ENCODE measurements around the gene WDR90. TPM values are rescaled to one million over a fixed set of nuclear protein-coding genes. Genes with fewer than 3 reads are reported as not detected.
"Not testable (repeated sequence)": the region's sequence is repeated elsewhere in the genome, so short reads cannot be mapped to it uniquely, and the experiment has no call there.

Gene WDR90
- total RNA-seq, 1 donor from 2014 or later: 9.3 TPM

- Histone ChIP-seq H3K27me3 (peaks cover 85% of the 10 kb centered on the region), H4K20me1 (ENCODE audit: low read depth) (peaks cover 24% of the 10 kb centered on the region), H3K4me3 (no peak overlapping the region), H3K9me3 (ENCODE audit: low read depth) (no peaks in the 10 kb centered on the region), H3K27ac (no peak overlapping the region), H3K4me1 (peaks cover 14% of the 10 kb centered on the region), H3F3A (ENCODE audit: low read depth) (peaks cover 37% of the 10 kb centered on the region), H3K36me3 (no peaks in the 10 kb centered on the region), H3K79me2 (ENCODE audit: low read depth) (no peaks in the 10 kb centered on the region), H3K9ac (no peak overlapping the region), H3K4me2 (no peak overlapping the region), H2AFZ (replicated peaks) (no peak overlapping the region)
- TF ChIP-seq CTCF (IDR thresholded peaks at IDR 0.05): no peak
- TF ChIP-seq EZH2phosphoT487 (IDR thresholded peaks at IDR 0.05): no peak
- no peak for TF ChIP-seq EZH2 (IDR thresholded peaks at IDR 0.05)
- Mint-ChIP-seq H3K4me1 (peaks cover 41% of the 10 kb centered on the region), H3K27ac (peak overlapping the region; percentile 87), H3K27me3 (ENCODE audit: insufficient read depth, low read depth) (peaks cover 27% of the 10 kb centered on the region), H3K4me3 (peak overlapping the region; percentile 57), H3K9me3 (no peaks in the 10 kb centered on the region), H3K36me3 (no peaks in the 10 kb centered on the region)
- DNase-seq (ENCODE audit: low spot score): no peak
Observed at GRCh38 chr16:711084-711483, 61.9 kb downstream of the WDR90 start.

DNA sequence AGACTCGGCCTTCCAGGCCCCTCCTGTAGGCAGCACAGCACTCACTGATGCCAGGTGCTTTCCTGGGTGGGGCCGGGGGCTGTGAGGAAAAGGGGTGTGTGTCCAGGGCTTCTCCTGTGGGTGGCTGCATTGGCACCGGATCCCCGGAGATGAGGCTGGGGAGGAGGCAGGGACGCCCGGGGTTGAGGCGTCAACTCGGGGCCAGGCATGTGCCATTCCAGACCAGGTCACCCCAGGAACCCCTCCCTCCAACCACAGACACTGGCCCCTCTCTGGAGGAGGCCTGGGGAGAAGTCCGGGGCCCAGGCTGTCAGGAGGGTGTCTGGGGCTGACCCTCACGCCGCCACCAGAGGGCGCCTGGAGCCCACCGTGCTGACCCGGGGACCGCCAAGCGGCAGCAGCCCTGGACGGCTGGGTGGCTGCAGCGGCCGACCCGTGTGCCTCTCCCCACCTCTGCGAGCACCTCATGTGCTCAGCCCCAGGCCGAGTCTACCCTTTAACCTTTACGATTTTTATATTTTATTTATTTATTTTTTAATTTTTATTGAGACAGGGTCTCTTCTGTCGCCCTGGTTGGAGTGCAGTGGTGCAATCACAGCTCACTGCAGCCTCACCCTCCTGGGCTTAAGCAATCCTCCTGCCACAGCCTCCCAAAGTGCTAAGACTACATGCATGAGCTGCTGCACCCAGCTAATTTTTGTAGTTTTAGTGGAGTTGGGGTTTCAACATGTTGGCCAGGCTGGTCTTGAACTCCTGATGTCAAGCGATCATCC, 62.6 kb downstream of the WDR90 start:
- no peak overlapping the region for H3K4me3 Mint-ChIP-seq
- peak; percentile 82 for TF ChIP-seq CTCF (IDR thresholded peaks at IDR 0.05)
- no peak for TF ChIP-seq EZH2 (IDR thresholded peaks at IDR 0.05)
- no peak for TF ChIP-seq EZH2phosphoT487 (IDR thresholded peaks at IDR 0.05)
- Histone ChIP-seq H3K27me3 (peaks cover 79% of the 10 kb centered on the region), H3K4me3 (no peak overlapping the region), H3K9me3 (ENCODE audit: low read depth) (no peaks in the 10 kb centered on the region), H3K4me2 (no peak overlapping the region), H3K79me2 (ENCODE audit: low read depth) (no peaks in the 10 kb centered on the region), H3F3A (ENCODE audit: low read depth) (peaks cover 35% of the 10 kb centered on the region), H3K9ac (no peak overlapping the region), H2AFZ (replicated peaks) (no peak overlapping the region), H3K4me1 (peaks cover 20% of the 10 kb centered on the region), H3K36me3 (no peaks in the 10 kb centered on the region), H4K20me1 (ENCODE audit: low read depth) (peaks cover 24% of the 10 kb centered on the region), H3K27ac (no peak overlapping the region)
- peaks cover 2% of the 10 kb centered on the region for H3K36me3 Mint-ChIP-seq
- no peaks in the 10 kb centered on the region for H3K9me3 Mint-ChIP-seq
- H3K4me1 Mint-ChIP-seq: peaks cover 46% of the 10 kb centered on the region
- H3K27me3 Mint-ChIP-seq (ENCODE audit: insufficient read depth, low read depth): peaks cover 24% of the 10 kb centered on the region
- H3K27ac Mint-ChIP-seq: no peak overlapping the region
- DNase-seq (ENCODE audit: low spot score): peak; percentile 91

DNA sequence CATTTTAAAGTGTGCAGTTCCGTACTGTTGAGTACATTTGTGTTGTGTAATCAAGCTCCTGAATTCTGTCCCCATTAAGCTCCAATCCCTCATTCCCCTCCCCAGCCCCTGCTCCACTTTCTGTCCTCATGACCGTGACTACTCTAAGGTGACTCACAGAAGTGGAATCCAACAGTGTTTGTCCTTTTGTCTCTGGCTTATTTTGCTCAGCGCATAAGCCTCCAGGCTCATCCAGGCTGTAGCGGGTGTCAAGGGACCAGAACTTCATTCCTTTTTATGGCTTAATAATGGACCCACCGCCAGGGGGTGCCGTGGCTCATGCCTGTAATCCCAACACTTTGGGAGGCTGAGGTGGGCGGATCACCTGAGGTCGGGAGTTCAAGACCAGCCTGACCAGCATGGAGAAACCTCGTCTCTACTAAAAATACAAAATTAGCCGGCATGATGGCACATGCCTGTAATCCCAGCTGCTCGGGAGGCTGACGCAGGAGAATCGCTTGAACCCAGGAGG, 63.6 kb downstream of the WDR90 start:
- H3K36me3 Mint-ChIP-seq; H3K9me3 ChIP-seq (ENCODE audit: low read depth); H3K79me2 ChIP-seq (ENCODE audit: low read depth); H3K9ac ChIP-seq; H2AFZ ChIP-seq (replicated peaks); H3K27ac ChIP-seq; H3K9me3 Mint-ChIP-seq; H3K4me2 ChIP-seq; H3K4me3 ChIP-seq; H3K36me3 ChIP-seq: not testable (repeated sequence)
- Mint-ChIP-seq H3K4me1 (peaks cover 48% of the 10 kb centered on the region), H3K4me3 (peak overlapping the region; percentile 17), H3K27me3 (ENCODE audit: insufficient read depth, low read depth) (peaks cover 19% of the 10 kb centered on the region), H3K27ac (peak overlapping the region; percentile 28)
- Histone ChIP-seq H3F3A (ENCODE audit: low read depth) (peaks cover 34% of the 10 kb centered on the region), H3K27me3 (peaks cover 68% of the 10 kb centered on the region), H4K20me1 (ENCODE audit: low read depth) (peaks cover 30% of the 10 kb centered on the region), H3K4me1 (peaks cover 31% of the 10 kb centered on the region)
- peak; percentile 75 for DNase-seq (ENCODE audit: low spot score)
- TF ChIP-seq CTCF (IDR thresholded peaks at IDR 0.05): peak; percentile 61
